HepG2 (cell line): ENCODE results near the gene RNU4-1. TPM values are rescaled to one million over a fixed set of nuclear protein-coding genes. Genes with fewer than 3 reads are reported as not detected.

Experiments used
- ATF7 ChIP-seq, 2 experiments: fragments of 450-650 bp in 1 of 2; sonication (generic) in 1 of 2; formaldehyde crosslinking in 1 of 2; IDR thresholded peaks; 2 replicates each; pipeline versions ENCODE4 v1.4.0 to v1.6.1; 2016 to 2020; ENCODE audit warnings: antibody characterized with exemption in 1 of 2, mild to moderate bottlenecking in 1 of 2, missing genetic modification reagents in 1 of 2
- CREB1 ChIP-seq, 2 experiments: fragments of 450-650 bp in 1 of 2; IDR thresholded peaks; 2 replicates each; pipeline ENCODE4 v1.6.1; 2016 to 2017; ENCODE audit warnings: control low read depth in 1 of 2, mild to moderate bottlenecking in 1 of 2, missing compliant biosample characterization in 1 of 2, missing genetic modification characterization in 1 of 2
- EHMT2 ChIP-seq: fragments of 200-600 bp; sonication (generic); IDR thresholded peaks from 2 replicates; pipeline ENCODE4 v1.7.0; 2017; ENCODE audit warnings: antibody characterized with exemption, low read depth, low read length, borderline replicate concordance
- GPN1 ChIP-seq: sonication (generic); formaldehyde crosslinking; IDR thresholded peaks from 2 replicates; pipeline ENCODE4 v1.5.1; 2020; ENCODE audit warnings: missing genetic modification reagents, borderline replicate concordance
- HMGA1 ChIP-seq: sonication (generic); formaldehyde crosslinking; conservative IDR thresholded peaks from 2 replicates; pipeline ENCODE4 v1.4.0; 2020; ENCODE audit warnings: missing genetic modification reagents
- HNRNPL ChIP-seq: fragments of 200-400 bp; formaldehyde crosslinking; IDR thresholded peaks from 2 replicates; pipeline ENCODE4 v1.6.1; 2017; ENCODE audit warnings: mild to moderate bottlenecking, low read depth, low read length
- KDM2A ChIP-seq: sonication (generic); formaldehyde crosslinking; IDR thresholded peaks from 2 replicates; pipeline ENCODE4 v1.4.0; 2020; ENCODE audit warnings: low read depth, missing genetic modification reagents, borderline replicate concordance
- KLF16 ChIP-seq, 2 experiments: sonication (generic) in 1 of 2; formaldehyde crosslinking in 1 of 2; IDR thresholded peaks; 2 replicates each; pipeline versions ENCODE4 v1.6.1 to v1.8.0; 2016 to 2023; ENCODE audit warnings: missing genetic modification reagents in 2 of 2, missing compliant biosample characterization in 1 of 2
- MAFK ChIP-seq, 2 experiments: IDR thresholded peaks in 1 of 2; conservative IDR thresholded peaks in 1 of 2; 2 replicates each; pipeline ENCODE4 v1.6.1; 2011; ENCODE audit warnings: improper control_type of control experiment in 2 of 2, low read length in 2 of 2
- SP1 ChIP-seq, 2 experiments: fragments of 450-650 bp in 1 of 2; sonication (generic) in 1 of 2; formaldehyde crosslinking in 1 of 2; IDR thresholded peaks; 2 replicates each; pipeline versions ENCODE4 v1.4.0 to v1.6.1; 2016 to 2020; ENCODE audit warnings: missing genetic modification reagents in 1 of 2
- SPEN ChIP-seq: sonication (generic); formaldehyde crosslinking; IDR thresholded peaks from 2 replicates; pipeline ENCODE4 v1.5.1; 2020; ENCODE audit warnings: low read depth, mild to moderate bottlenecking, missing genetic modification reagents
- XBP1 ChIP-seq: sonication (generic); formaldehyde crosslinking; IDR thresholded peaks from 2 replicates; pipeline ENCODE4 v1.5.0; 2020; ENCODE audit warnings: missing genetic modification reagents
- ZBTB3 ChIP-seq: sonication (generic); formaldehyde crosslinking; IDR thresholded peaks from 2 replicates; pipeline ENCODE4 v1.4.0; 2020; ENCODE audit warnings: low read depth, mild to moderate bottlenecking, moderate library complexity, missing genetic modification reagents, borderline replicate concordance
- ZMYM3 ChIP-seq: sonication (generic); formaldehyde crosslinking; IDR thresholded peaks from 2 replicates; pipeline ENCODE4 v1.5.1; 2020; ENCODE audit warnings: mild to moderate bottlenecking, missing genetic modification reagents
- ZNF333 ChIP-seq: sonication (generic); formaldehyde crosslinking; IDR thresholded peaks from 2 replicates; pipeline ENCODE4 v1.4.0; 2020; ENCODE audit warnings: mild to moderate bottlenecking, missing genetic modification reagents, borderline replicate concordance
- ZNF431 ChIP-seq: sonication (generic); formaldehyde crosslinking; IDR thresholded peaks from 2 replicates; pipeline ENCODE4 v1.9.0; 2022; ENCODE audit warnings: missing genetic modification reagents, low read depth, mild to moderate bottlenecking, borderline replicate concordance
- ZNF558 ChIP-seq: sonication (generic); formaldehyde crosslinking; IDR thresholded peaks from 2 replicates; pipeline ENCODE4 v1.9.0; 2022; ENCODE audit warnings: mild to moderate bottlenecking, missing genetic modification reagents, borderline replicate concordance
- ZNF891 ChIP-seq: sonication (generic); formaldehyde crosslinking; IDR thresholded peaks from 2 replicates; pipeline ENCODE4 v1.5.0; 2020; ENCODE audit warnings: mild to moderate bottlenecking, missing genetic modification reagents
- ZSCAN31 ChIP-seq: sonication (generic); formaldehyde crosslinking; IDR thresholded peaks from 2 replicates; pipeline ENCODE4 v1.5.0; 2020; ENCODE audit warnings: low read depth, mild to moderate bottlenecking, missing genetic modification reagents
- polyA plus RNA-seq, 8 experiments: library from polyadenylated mRNA; depleted of rRNA in 3 of 8; stranded (reverse) in 7 of 8; unstranded in 1 of 8; fragments of >200 nt; fragmentation: Illumina TruSeq in 4 of 8; extraction: Trizol in 4 of 8; gene quantifications; 2 replicates each; pipeline versions ENCODE4 v1.2.1 to v1.2.3, GENCODE V29; 2011 to 2016; ENCODE audit warnings: low read depth in 4 of 8, missing spikeins in 1 of 8, mixed read lengths in 1 of 8; ENCODE audit not compliant: insufficient read depth in 1 of 8
- total RNA-seq, 5 experiments: library from RNA; depleted of rRNA; stranded (reverse); fragments of >200 nt; fragmentation: Illumina TruSeq; extraction: Trizol; gene quantifications; 2 replicates each; pipeline ENCODE4 v1.2.3, GENCODE V29; 2016; ENCODE audit warnings: low read depth in 1 of 5
- TF ChIP-seq, protein P1 (sequence below): sonication (generic); formaldehyde crosslinking; IDR thresholded peaks from 2 replicates; pipeline ENCODE4 v1.5.0; 2020; ENCODE audit warnings: mild to moderate bottlenecking, missing genetic modification reagents, borderline replicate concordance
- TF ChIP-seq, protein P2 (sequence below): sonication (generic); formaldehyde crosslinking; IDR thresholded peaks from 2 replicates; pipeline ENCODE4 v1.5.0; 2020; ENCODE audit warnings: missing genetic modification reagents, mild to moderate bottlenecking, borderline replicate concordance
- TF ChIP-seq, protein P3 (sequence below): conservative IDR thresholded peaks from 2 replicates; pipeline ENCODE4 v1.6.1; 2018; ENCODE audit warnings: missing genetic modification reagents

RNU4-1 gene
- total and polyA plus RNA-seq, 2 of the 13 experiments (the other 11 are each of a cell fraction or from before 2014, with no cell fraction given), result 7,407 TPM; not detected in 1

DNA sequence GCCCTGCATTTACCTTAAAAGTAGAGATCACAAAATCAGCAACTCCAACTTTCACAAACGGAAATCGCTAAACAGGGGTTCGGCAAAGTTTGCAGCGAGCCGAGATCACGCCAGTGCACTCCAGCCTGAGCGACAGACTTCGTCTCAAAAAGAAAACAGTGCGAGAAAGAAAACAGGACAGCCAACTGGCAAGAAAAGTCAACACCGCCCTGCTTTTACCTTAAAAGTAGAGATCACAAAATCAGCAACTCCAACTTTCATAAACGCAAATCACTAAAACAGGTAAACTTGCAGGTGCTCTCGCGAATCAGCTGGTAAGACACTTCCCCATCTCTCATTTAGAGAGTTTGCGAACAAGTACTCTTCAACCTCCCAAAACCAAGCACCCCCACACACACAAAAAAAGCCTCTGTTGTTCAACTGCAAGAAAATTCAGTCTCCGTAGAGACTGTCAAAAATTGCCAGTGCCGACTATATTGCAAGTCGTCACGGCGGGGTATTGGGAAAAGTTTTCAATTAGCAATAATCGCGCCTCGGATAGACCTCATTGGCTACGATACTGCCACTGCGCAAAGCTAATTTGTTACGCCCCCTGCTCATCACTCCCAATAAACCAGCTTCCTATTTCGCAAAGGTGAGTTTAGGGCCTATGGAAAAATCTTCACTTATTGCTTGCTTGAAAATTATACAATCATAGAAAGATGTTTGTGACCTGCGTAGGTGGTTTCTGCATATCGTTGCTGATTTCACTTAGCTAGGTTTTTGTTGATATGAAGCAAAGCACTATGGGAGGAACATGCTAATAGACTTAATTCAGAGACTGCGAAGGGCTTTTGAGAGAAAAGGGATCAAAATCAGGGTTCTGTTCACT lies at the start of gene RNU4-1 (continued):
- TF ChIP-seq ZSCAN31 (CRISPR knock-in tag) (peak; percentile 61; the same call in 1 of the 2 replicates), MAFK (conservative IDR thresholded peaks at IDR 0.05 in 1 of 2, IDR thresholded peaks at IDR 0.05 in 1 of 2; ENCODE audit: low read length in 2 of 2) (no peak), KLF16 (CRISPR knock-in tag; IDR thresholded peaks at IDR 0.05) (peak in 1 of 2 experiments; percentile 88; a peak in 2 of 4 replicates), ATF7 (IDR thresholded peaks at IDR 0.05) (no peak), ATF7 (CRISPR knock-in tag; IDR thresholded peaks at IDR 0.05) (no peak; the same call in 1 of the 2 replicates), ZBTB3 (no peak), SP1 (IDR thresholded peaks at IDR 0.05) (no peak), SP1 (CRISPR knock-in tag; IDR thresholded peaks at IDR 0.05) (peak; percentile 25; the same call in 1 of the 2 replicates), XBP1 (no peak), EHMT2 (no peak), GPN1 (CRISPR knock-in tag) (no peak), HNRNPL (no peak), ZNF431 (no peak; the same call in 1 of the 2 replicates), KDM2A (CRISPR knock-in tag) (no peak), HMGA1 (CRISPR knock-in tag) (no peak), ZNF333 (no peak), CREB1 (IDR thresholded peaks at IDR 0.05) (no peak), CREB1 (CRISPR knock-in tag; IDR thresholded peaks at IDR 0.05) (peak; percentile 80), SPEN (CRISPR knock-in tag) (no peak), ZMYM3 (CRISPR knock-in tag) (no peak), ZNF891 (no peak), ZNF558 (CRISPR knock-in tag) (no peak)
- TF ChIP-seq, protein P1, sequence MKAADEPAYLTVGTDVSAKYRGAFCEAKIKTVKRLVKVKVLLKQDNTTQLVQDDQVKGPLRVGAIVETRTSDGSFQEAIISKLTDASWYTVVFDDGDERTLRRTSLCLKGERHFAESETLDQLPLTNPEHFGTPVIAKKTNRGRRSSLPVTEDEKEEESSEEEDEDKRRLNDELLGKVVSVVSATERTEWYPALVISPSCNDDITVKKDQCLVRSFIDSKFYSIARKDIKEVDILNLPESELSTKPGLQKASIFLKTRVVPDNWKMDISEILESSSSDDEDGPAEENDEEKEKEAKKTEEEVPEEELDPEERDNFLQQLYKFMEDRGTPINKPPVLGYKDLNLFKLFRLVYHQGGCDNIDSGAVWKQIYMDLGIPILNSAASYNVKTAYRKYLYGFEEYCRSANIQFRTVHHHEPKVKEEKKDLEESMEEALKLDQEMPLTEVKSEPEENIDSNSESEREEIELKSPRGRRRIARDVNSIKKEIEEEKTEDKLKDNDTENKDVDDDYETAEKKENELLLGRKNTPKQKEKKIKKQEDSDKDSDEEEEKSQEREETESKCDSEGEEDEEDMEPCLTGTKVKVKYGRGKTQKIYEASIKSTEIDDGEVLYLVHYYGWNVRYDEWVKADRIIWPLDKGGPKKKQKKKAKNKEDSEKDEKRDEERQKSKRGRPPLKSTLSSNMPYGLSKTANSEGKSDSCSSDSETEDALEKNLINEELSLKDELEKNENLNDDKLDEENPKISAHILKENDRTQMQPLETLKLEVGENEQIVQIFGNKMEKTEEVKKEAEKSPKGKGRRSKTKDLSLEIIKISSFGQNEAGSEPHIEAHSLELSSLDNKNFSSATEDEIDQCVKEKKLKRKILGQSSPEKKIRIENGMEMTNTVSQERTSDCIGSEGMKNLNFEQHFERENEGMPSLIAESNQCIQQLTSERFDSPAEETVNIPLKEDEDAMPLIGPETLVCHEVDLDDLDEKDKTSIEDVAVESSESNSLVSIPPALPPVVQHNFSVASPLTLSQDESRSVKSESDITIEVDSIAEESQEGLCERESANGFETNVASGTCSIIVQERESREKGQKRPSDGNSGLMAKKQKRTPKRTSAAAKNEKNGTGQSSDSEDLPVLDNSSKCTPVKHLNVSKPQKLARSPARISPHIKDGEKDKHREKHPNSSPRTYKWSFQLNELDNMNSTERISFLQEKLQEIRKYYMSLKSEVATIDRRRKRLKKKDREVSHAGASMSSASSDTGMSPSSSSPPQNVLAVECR (CRISPR knock-in tag), result peak; percentile 45; the same call in 1 of the 2 replicates
- TF ChIP-seq, protein P2, sequence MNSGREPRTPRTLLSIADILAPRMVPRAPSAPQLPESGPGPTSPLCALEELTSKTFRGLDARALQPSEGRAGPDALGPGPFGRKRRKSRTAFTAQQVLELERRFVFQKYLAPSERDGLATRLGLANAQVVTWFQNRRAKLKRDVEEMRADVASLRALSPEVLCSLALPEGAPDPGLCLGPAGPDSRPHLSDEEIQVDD (CRISPR knock-in tag), result no peak
- TF ChIP-seq, protein P3, sequence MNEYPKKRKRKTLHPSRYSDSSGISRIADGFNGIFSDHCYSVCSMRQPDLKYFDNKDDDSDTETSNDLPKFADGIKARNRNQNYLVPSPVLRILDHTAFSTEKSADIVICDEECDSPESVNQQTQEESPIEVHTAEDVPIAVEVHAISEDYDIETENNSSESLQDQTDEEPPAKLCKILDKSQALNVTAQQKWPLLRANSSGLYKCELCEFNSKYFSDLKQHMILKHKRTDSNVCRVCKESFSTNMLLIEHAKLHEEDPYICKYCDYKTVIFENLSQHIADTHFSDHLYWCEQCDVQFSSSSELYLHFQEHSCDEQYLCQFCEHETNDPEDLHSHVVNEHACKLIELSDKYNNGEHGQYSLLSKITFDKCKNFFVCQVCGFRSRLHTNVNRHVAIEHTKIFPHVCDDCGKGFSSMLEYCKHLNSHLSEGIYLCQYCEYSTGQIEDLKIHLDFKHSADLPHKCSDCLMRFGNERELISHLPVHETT (CRISPR knock-in tag), result peak; percentile 84
